Stimulated activated CD8-positive, alpha-beta memory T cell treated with anti-CD3 and anti-CD28 coated beads, Interleukin-7, amount 100 ng/mL, for 4 hours (primary cell): ENCODE data around the gene C6orf132.

Source experiments
- DNase-seq, 2 donors: peaks; one replicate each; pipeline ENCODE4 v3.0.0-alpha.2; 2020; ENCODE audit warnings: low read depth in 2 of 2

Gene C6orf132

GRCh38 chr6:42104804-42105125 is 37.7 kb downstream of the C6orf132 start:
- no peak for DNase-seq

GRCh38 chr6:42104095-42104803 is 38.2 kb downstream of the C6orf132 start:
- DNase-seq, result peak; percentile 40 to 58

GRCh38 chr6:42103753-42104094 is 38.7 kb downstream of the C6orf132 start:
- DNase-seq, result no peak

- DNase-seq, result no peak
Observed at GRCh38 chr6:42103216-42103615, 39.2 kb downstream of the C6orf132 start.

- no peak for DNase-seq
Observed at GRCh38 chr6:42101186-42101657, 41.2 kb downstream of the C6orf132 start.

GRCh38 chr6:42100029-42100901 is 42.2 kb downstream of the C6orf132 start:
- no peak for DNase-seq

- no peak for DNase-seq
Observed at GRCh38 chr6:42099340-42100028, 42.9 kb downstream of the C6orf132 start.

- no peak for DNase-seq
Observed at GRCh38 chr6:42095776-42096541, 46.5 kb downstream of the C6orf132 start.

- DNase-seq, result no peak
Observed at GRCh38 chr6:42095094-42095493, 47.3 kb downstream of the C6orf132 start.

- DNase-seq, result no peak
Observed at GRCh38 chr6:42093582-42094329, 48.7 kb downstream of the C6orf132 start.

GRCh38 chr6:42091718-42092023 is 50.7 kb downstream of the C6orf132 start:
- no peak for DNase-seq

- DNase-seq, result no peak
Observed at GRCh38 chr6:42090819-42091717, 51.4 kb downstream of the C6orf132 start.

- no peak for DNase-seq
Observed at GRCh38 chr6:42088101-42088591, 54.3 kb downstream of the C6orf132 start.

GRCh38 chr6:42086046-42087035 is 56.1 kb downstream of the C6orf132 start:
- no peak for DNase-seq

- no peak for DNase-seq
Observed at GRCh38 chr6:42084889-42085288, 57.5 kb downstream of the C6orf132 start.

GRCh38 chr6:42083530-42083929 is 58.9 kb downstream of the C6orf132 start:
- no peak for DNase-seq

GRCh38 chr6:42079941-42080464 is 62.4 kb downstream of the C6orf132 start:
- no peak for DNase-seq

- no peak for DNase-seq
Observed at GRCh38 chr6:42078386-42078785, 64.0 kb downstream of the C6orf132 start.
